PC-9 (cell line): ENCODE measurements around the gene HACD2. TPM values are rescaled to one million over a fixed set of nuclear protein-coding genes. Genes with fewer than 3 reads are reported as not detected.
"Not testable (repeated sequence)": the region's sequence is repeated elsewhere in the genome, so short reads cannot be mapped to it uniquely, and the experiment has no call there.

Source experiments
- BruUV-seq: library from RNA; stranded (reverse); fragments of 400-500 nt; replicated peaks from 2 replicates; lab custom pipeline; 2021; lab: Mats Ljungman, UMichigan
- CTCF ChIA-PET: fragments of 300-600 bp; sonication (Branson Sonifier 250); formaldehyde crosslinking; loops from one replicate; lab custom pipeline; 2022; ENCODE audit warnings: antibody characterized with exemption; lab: Charles Lee
- POLR2A ChIA-PET: fragments of 300-600 bp; sonication (Branson Sonifier 250); formaldehyde crosslinking; loops from one replicate; lab custom pipeline; 2022; ENCODE audit warnings: antibody characterized with exemption; ENCODE audit not compliant: unreplicated experiment; lab: Charles Lee
- DNase-seq, 2 experiments: peaks; one replicate each; pipeline versions ENCODE4 v3.0.0 to v3.0.0-alpha.2; 2015 to 2022; ENCODE audit warnings: mixed read lengths in 1 of 2
- H2AFZ ChIP-seq: fragments of 200-600 bp; sonication (generic); 2 replicates; pipeline ENCODE4 v1.8.1; 2017; ENCODE audit warnings: antibody characterized with exemption
- H3F3A ChIP-seq: fragments of 200-600 bp; sonication (generic); 2 replicates; pipeline ENCODE4 v1.8.1; 2017; ENCODE audit warnings: antibody characterized with exemption, mild to moderate bottlenecking, low read depth; ENCODE audit not compliant: insufficient read depth
- H3K27ac ChIP-seq: fragments of 200-600 bp; sonication (generic); 2 replicates; pipeline ENCODE4 v1.6.1; 2016; ENCODE audit warnings: mixed run types
- H3K27me3 ChIP-seq: fragments of 200-600 bp; sonication (generic); 2 replicates; pipeline ENCODE4 v1.6.1; 2016; ENCODE audit warnings: low read depth, mixed run types; ENCODE audit not compliant: insufficient read depth
- H3K36me3 ChIP-seq: fragments of 200-600 bp; sonication (generic); 2 replicates; pipeline ENCODE4 v1.6.1; 2016; ENCODE audit warnings: low read depth, mixed run types
- H3K4me1 ChIP-seq: fragments of 200-600 bp; sonication (generic); replicated peaks from 2 replicates; pipeline ENCODE4 v1.6.1; 2016; ENCODE audit warnings: mixed run types; ENCODE audit not compliant: insufficient read depth
- H3K4me2 ChIP-seq: fragments of 200-600 bp; sonication (generic); 2 replicates; pipeline ENCODE4 v1.6.1; 2017; ENCODE audit warnings: mixed run types
- H3K4me3 ChIP-seq: fragments of 200-600 bp; sonication (generic); 2 replicates; pipeline ENCODE4 v1.6.1; 2016; ENCODE audit warnings: mixed run types
- H3K79me2 ChIP-seq: fragments of 200-600 bp; sonication (generic); 2 replicates; pipeline ENCODE4 v1.6.1; 2017; ENCODE audit warnings: low read depth, mixed run types
- H3K9me2 ChIP-seq: fragments of 200-600 bp; sonication (generic); 2 replicates; pipeline ENCODE4 v1.8.1; 2017; ENCODE audit warnings: mild to moderate bottlenecking; ENCODE audit not compliant: insufficient read depth
- H3K9me3 ChIP-seq: fragments of 200-600 bp; sonication (generic); 2 replicates; pipeline ENCODE4 v1.8.1; 2016; ENCODE audit warnings: low read depth; ENCODE audit not compliant: insufficient read depth
- H4K20me1 ChIP-seq: fragments of 200-600 bp; sonication (generic); 2 replicates; pipeline ENCODE4 v1.8.1; 2017; ENCODE audit not compliant: insufficient read depth
- EZH2 ChIP-seq: fragments of 200-600 bp; sonication (generic); IDR thresholded peaks from 2 replicates; pipeline ENCODE4 v1.8.0; 2017; ENCODE audit warnings: antibody characterized with exemption, low read depth
- intact Hi-C: fragments of 100-400 bp; cut with micrococcal nuclease; formaldehyde crosslinking; loops from one replicate; pipeline ENCODE4 v1.10.0; 2022; ENCODE audit not compliant: unreplicated experiment
- total RNA-seq: library from RNA; stranded (reverse); gene quantifications from 2 replicates; pipeline ENCODE4 v1.2.3, GENCODE V29; 2021
- TF ChIP-seq, protein P1 (sequence below): fragments of 200-600 bp; sonication (generic); conservative IDR thresholded peaks from 2 replicates; pipeline ENCODE4 v1.6.1; 2017; ENCODE audit warnings: mixed run types, antibody characterized with exemption, mild to moderate bottlenecking, moderate library complexity

Gene HACD2
- total RNA-seq, 1 experiment from 2014 or later = 53.3 TPM

DNA sequence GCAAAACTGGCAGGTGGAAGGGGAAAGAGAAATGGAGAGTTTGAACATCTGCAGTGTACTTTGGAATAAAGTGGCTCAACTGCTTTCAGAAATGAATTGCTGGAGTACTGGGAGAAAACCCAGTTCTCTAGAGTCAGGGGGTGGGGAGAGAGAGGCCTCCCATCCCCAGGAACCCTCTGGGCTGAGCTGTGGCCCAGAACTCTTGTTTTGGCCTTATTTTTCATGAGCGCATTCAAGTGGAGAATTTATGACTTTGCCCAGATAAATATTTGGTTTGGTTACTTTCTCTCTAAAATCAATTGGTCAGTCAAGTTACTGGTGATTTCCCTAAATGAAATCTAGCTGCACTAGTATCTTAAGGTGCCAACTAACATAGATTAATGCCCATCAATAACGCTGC, 28.7 kb upstream of the HACD2 start:
- no peak for TF ChIP-seq EZH2
- TF ChIP-seq, protein P1, sequence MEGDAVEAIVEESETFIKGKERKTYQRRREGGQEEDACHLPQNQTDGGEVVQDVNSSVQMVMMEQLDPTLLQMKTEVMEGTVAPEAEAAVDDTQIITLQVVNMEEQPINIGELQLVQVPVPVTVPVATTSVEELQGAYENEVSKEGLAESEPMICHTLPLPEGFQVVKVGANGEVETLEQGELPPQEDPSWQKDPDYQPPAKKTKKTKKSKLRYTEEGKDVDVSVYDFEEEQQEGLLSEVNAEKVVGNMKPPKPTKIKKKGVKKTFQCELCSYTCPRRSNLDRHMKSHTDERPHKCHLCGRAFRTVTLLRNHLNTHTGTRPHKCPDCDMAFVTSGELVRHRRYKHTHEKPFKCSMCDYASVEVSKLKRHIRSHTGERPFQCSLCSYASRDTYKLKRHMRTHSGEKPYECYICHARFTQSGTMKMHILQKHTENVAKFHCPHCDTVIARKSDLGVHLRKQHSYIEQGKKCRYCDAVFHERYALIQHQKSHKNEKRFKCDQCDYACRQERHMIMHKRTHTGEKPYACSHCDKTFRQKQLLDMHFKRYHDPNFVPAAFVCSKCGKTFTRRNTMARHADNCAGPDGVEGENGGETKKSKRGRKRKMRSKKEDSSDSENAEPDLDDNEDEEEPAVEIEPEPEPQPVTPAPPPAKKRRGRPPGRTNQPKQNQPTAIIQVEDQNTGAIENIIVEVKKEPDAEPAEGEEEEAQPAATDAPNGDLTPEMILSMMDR = no peak
- POLR2A ChIA-PET = no interaction called here
- intact Hi-C loops = no loop called here
- Histone ChIP-seq H3K79me2 (no peaks in the 10 kb centered on the region), H3K4me1 (peaks cover 17% of the 10 kb centered on the region), H3K4me3 (no peak overlapping the region), H3F3A (peaks cover 7% of the 10 kb centered on the region; the same call in 1 of the 2 replicates), H3K36me3 (no peaks in the 10 kb centered on the region), H4K20me1 (no peaks in the 10 kb centered on the region), H2AFZ (no peak overlapping the region), H3K27me3 (no peaks in the 10 kb centered on the region), H3K9me3 (no peaks in the 10 kb centered on the region), H3K4me2 (no peak overlapping the region), H3K27ac (no peak overlapping the region), H3K9me2 (peaks cover 3% of the 10 kb centered on the region; the same call in 1 of the 2 replicates)
- CTCF ChIA-PET = no interaction called here
- BruUV-seq = no TSS peak
- DNase-seq = no peak

DNA sequence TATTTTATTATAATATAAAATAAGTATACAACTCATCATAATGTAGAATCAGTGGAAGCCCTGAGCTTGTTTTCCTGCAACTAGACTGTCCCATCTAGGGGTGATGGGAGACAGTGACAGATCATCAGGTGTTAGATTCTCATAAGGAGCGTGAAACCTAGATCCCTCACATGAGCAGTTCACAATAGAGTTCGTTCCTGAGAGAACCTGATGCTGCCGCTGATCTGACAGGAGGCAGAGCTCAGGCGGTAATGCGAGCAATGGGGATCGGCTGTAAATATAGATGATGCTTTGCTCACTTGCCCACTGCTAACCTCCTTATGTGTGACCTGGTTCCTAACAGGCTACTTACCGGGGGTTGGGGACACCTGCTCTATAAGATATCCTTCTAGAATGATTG, 26.8 kb upstream of the HACD2 start:
- H3K9me3 ChIP-seq, H3K79me2 ChIP-seq, H3K9me2 ChIP-seq, H2AFZ ChIP-seq, CTCF ChIA-PET, H3F3A ChIP-seq, H3K27ac ChIP-seq, DNase-seq, H3K36me3 ChIP-seq, intact Hi-C loops, BruUV-seq, POLR2A ChIA-PET, H3K4me1 ChIP-seq, H3K4me3 ChIP-seq, H3K27me3 ChIP-seq, H4K20me1 ChIP-seq, H3K4me2 ChIP-seq: not testable (repeated sequence)

DNA sequence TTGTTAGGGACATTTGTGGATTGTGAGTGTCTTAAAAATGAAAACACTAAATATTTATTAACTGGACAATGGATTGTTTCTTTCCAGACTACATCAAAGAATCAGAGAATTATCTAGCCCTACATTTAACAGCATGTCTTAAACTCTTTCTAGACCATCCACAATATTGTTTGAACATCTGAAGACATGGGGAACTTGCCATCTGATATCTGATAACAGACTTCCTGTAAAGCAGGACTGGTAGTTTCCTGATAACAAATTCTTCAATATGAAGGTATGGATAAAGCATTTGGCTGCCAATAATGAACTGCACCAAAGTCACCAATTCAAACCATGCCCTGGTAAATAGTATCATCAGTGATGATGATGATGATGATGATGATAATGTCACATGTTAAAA, 26.2 kb upstream of the HACD2 start:
- DNase-seq = no peak
- intact Hi-C loops = no loop called here
- ChIA-PET POLR2A (no interaction called here), CTCF (no interaction called here)
- Histone ChIP-seq H3K9me2 (peaks cover 3% of the 10 kb centered on the region; the same call in 1 of the 2 replicates), H3K36me3 (no peaks in the 10 kb centered on the region), H4K20me1 (no peaks in the 10 kb centered on the region), H3K27ac (no peak overlapping the region), H2AFZ (no peak overlapping the region), H3K4me2 (no peak overlapping the region), H3F3A (peaks cover 10% of the 10 kb centered on the region), H3K9me3 (no peaks in the 10 kb centered on the region), H3K27me3 (no peaks in the 10 kb centered on the region), H3K4me3 (no peak overlapping the region), H3K79me2 (0 out of 2 replicates have a peak, but pooled peaks cover 4% of the 10 kb centered on the region), H3K4me1 (peaks cover 11% of the 10 kb centered on the region)
- no TSS peak for BruUV-seq
- TF ChIP-seq, protein P1 = no peak
- no peak for TF ChIP-seq EZH2

DNA sequence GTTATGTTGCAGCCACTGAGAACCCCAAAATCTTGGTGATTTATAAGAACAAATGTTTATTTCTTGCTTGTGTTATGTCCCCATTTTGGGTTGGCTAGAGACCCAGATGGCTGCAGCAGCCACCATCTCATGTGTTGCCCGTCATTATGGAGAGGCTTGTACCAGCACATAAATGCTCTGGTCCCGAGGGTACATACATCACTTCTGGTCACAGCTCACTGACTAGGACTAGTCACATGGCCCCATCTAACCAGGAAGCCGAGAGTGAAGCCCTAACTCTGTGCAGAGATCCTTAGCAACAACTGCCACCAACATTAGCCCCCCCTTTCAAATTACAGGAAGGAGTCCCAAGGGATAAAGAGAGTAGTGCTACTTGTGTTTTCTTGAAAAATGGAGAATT, 25.5 kb upstream of the HACD2 start:
- Histone ChIP-seq H3K4me3 (no peak overlapping the region), H3K36me3 (no peaks in the 10 kb centered on the region), H3K79me2 (0 out of 2 replicates have a peak, but pooled peaks cover 4% of the 10 kb centered on the region), H3F3A (peaks cover 18% of the 10 kb centered on the region), H3K27ac (no peak overlapping the region), H3K27me3 (no peaks in the 10 kb centered on the region), H3K9me3 (no peaks in the 10 kb centered on the region), H3K4me1 (peaks cover 18% of the 10 kb centered on the region), H3K4me2 (no peak overlapping the region), H4K20me1 (no peaks in the 10 kb centered on the region), H3K9me2 (peaks cover under 1% of the 10 kb centered on the region; the same call in 1 of the 2 replicates), H2AFZ (no peak overlapping the region)
- DNase-seq = no peak
- no TSS peak for BruUV-seq
- POLR2A ChIA-PET = no interaction called here
- CTCF ChIA-PET = no interaction called here
- TF ChIP-seq, protein P1 = no peak
- no peak for TF ChIP-seq EZH2
- intact Hi-C loops = no loop called here
